ENCODE data around the gene HINT3.
"Not testable (repeated sequence)": the region's sequence is repeated elsewhere in the genome, so short reads cannot be mapped to it uniquely, and the experiment has no call there.

Gene HINT3

GRCh38 chr6:125947615-125948014 is 9.0 kb upstream of the HINT3 start:
- Histone ChIP-seq H3K27me3 (replicated peaks) (no peaks in the 10 kb centered on the region), H3K4me3 (ENCODE audit: low read depth, low read length) (no peak overlapping the region), H3K27ac (peak overlapping the region; percentile 99), H3K36me3 (replicated peaks) (no peaks in the 10 kb centered on the region)
- no peak for TF ChIP-seq CTCF (IDR thresholded peaks at IDR 0.05; ENCODE audit: low read depth, low read length, missing control alignments)
- in situ Hi-C loops (cut with HindIII; ENCODE audit: low pct_ligation_motif_present, low sequenced_read_pairs) = no loop called here
- peak; percentile 55 for DNase-seq

- TF ChIP-seq CTCF (IDR thresholded peaks at IDR 0.05; ENCODE audit: low read depth, low read length, missing control alignments) = no peak
- in situ Hi-C loops (cut with HindIII; ENCODE audit: low pct_ligation_motif_present, low sequenced_read_pairs) = no loop called here
- peak overlapping the region; percentile 99 for H3K27ac ChIP-seq
- H3K27me3 ChIP-seq (replicated peaks) = no peaks in the 10 kb centered on the region
- no peaks in the 10 kb centered on the region for H3K36me3 ChIP-seq (replicated peaks)
- DNase-seq = no peak
- H3K4me3 ChIP-seq (ENCODE audit: low read depth, low read length) = no peak overlapping the region
Measured at GRCh38 chr6:125948455-125948854, 8.1 kb upstream of the HINT3 start.

- in situ Hi-C loops (cut with HindIII; ENCODE audit: low pct_ligation_motif_present, low sequenced_read_pairs) = no loop called here
Measured at GRCh38 chr6:125949069-125949468, 7.5 kb upstream of the HINT3 start.

GRCh38 chr6:125950293-125950692 is 6.3 kb upstream of the HINT3 start:
- in situ Hi-C loops (cut with HindIII; ENCODE audit: low pct_ligation_motif_present, low sequenced_read_pairs) = loop anchor here (25.0 kb wide), 1 partner anchor 163 kb away; the partner anchor contains the start of gene NCOA7
- Histone ChIP-seq H3K27me3 (replicated peaks) (no peaks in the 10 kb centered on the region), H3K27ac (peak overlapping the region; percentile 27), H3K4me3 (ENCODE audit: low read depth, low read length) (no peak overlapping the region), H3K36me3 (replicated peaks) (no peaks in the 10 kb centered on the region)
- no peak for TF ChIP-seq CTCF (IDR thresholded peaks at IDR 0.05; ENCODE audit: low read depth, low read length, missing control alignments)
- peak; percentile 88 for DNase-seq

More at GRCh38 chr6:125949069-125949468, 7.5 kb upstream of the HINT3 start:
- no peak for TF ChIP-seq CTCF (IDR thresholded peaks at IDR 0.05; ENCODE audit: low read depth, low read length, missing control alignments)
- no peak overlapping the region for H3K27ac ChIP-seq
- no peaks in the 10 kb centered on the region for H3K36me3 ChIP-seq (replicated peaks)
- DNase-seq = no peak
- no peaks in the 10 kb centered on the region for H3K27me3 ChIP-seq (replicated peaks)
- no peak overlapping the region for H3K4me3 ChIP-seq (ENCODE audit: low read depth, low read length)

- not testable (repeated sequence) for DNase-seq
- in situ Hi-C loops (cut with HindIII; ENCODE audit: low pct_ligation_motif_present, low sequenced_read_pairs) = loop anchor here (25.0 kb wide), 1 partner anchor 163 kb away; the partner anchor contains the start of gene NCOA7
- H3K27ac ChIP-seq = peak overlapping the region; percentile 27
Measured at GRCh38 chr6:125950716-125951115, 5.9 kb upstream of the HINT3 start.

GRCh38 chr6:125951323-125951722 is 5.2 kb upstream of the HINT3 start:
- DNase-seq = no peak
- Histone ChIP-seq H3K4me3 (ENCODE audit: low read depth, low read length) (no peak overlapping the region), H3K36me3 (replicated peaks) (no peaks in the 10 kb centered on the region), H3K27me3 (replicated peaks) (no peaks in the 10 kb centered on the region), H3K27ac (no peak overlapping the region)
- in situ Hi-C loops (cut with HindIII; ENCODE audit: low pct_ligation_motif_present, low sequenced_read_pairs) = loop anchor here (25.0 kb wide), 1 partner anchor 164 kb away; the partner anchor contains the start of gene NCOA7
- TF ChIP-seq CTCF (IDR thresholded peaks at IDR 0.05; ENCODE audit: low read depth, low read length, missing control alignments) = no peak

More at GRCh38 chr6:125950716-125951115, 5.9 kb upstream of the HINT3 start:
- H3K27me3 ChIP-seq (replicated peaks); H3K4me3 ChIP-seq (ENCODE audit: low read depth, low read length); H3K36me3 ChIP-seq (replicated peaks): not testable (repeated sequence)
